Tibial nerve (tissue), 4 donors: ENCODE data around the gene OCIAD2.

Source experiments
- CTCF ChIP-seq, 5 experiments: fragments of 200-600 bp in 3 of 5; fragments of 450-650 bp in 2 of 5; sonication (generic) in 3 of 5; IDR thresholded peaks; one replicate each; pipeline ENCODE4 v1.5.1; 2016 to 2019; ENCODE audit warnings: antibody characterized with exemption in 5 of 5, mild to moderate bottlenecking in 3 of 5, moderate library complexity in 2 of 5
- EP300 ChIP-seq, 2 donors: sonication (generic); formaldehyde crosslinking; IDR thresholded peaks; one replicate each; pipeline ENCODE4 v1.6.1; 2017; ENCODE audit warnings: antibody characterized with exemption in 2 of 2, mild to moderate bottlenecking in 1 of 2

GRCh38 chr4:48858130-48858529, 48.4 kb downstream of the OCIAD2 start:
- TF ChIP-seq CTCF (IDR thresholded peaks at IDR 0.05) (no peak), EP300 (IDR thresholded peaks at IDR 0.05) (no peak)
